GM21717 (cell line): ENCODE results near the gene CCDC167.
A peak's percentile ranks its signal among the peaks of the same experiment; 100 is the strongest.

Experiments used
- ATAC-seq: cut with Tn5 transposase; IDR thresholded peaks from one replicate; pipeline ENCODE4 v1.9.1; 2021; ENCODE audit warnings: mild to moderate bottlenecking, moderate library complexity; ENCODE audit not compliant: unreplicated experiment

CCDC167 gene

GRCh38 chr6:37499433-37500293 is at the start of gene CCDC167:
CCDC167 (minus strand) TSS chr6:37499893; CDS start chr6:37499863, 30 bp downstream.
- peak; percentile 76 for ATAC-seq

- ATAC-seq = no peak
These were observed 49.5 kb upstream of the CCDC167 start for GRCh38 chr6:37549154-37549553.

GRCh38 chr6:37548067-37548674 is 48.5 kb upstream of the CCDC167 start:
- ATAC-seq = no peak

GRCh38 chr6:37547564-37548061 is 47.9 kb upstream of the CCDC167 start:
- no peak for ATAC-seq

GRCh38 chr6:37546141-37546871 is 46.6 kb upstream of the CCDC167 start:
- ATAC-seq = no peak

GRCh38 chr6:37544530-37544929 is 44.8 kb upstream of the CCDC167 start:
- ATAC-seq = no peak

- ATAC-seq = no peak
These were observed 43.7 kb upstream of the CCDC167 start for GRCh38 chr6:37543361-37543760.

GRCh38 chr6:37541346-37541745 is 41.7 kb upstream of the CCDC167 start:
- ATAC-seq = no peak

GRCh38 chr6:37540390-37540789 is 40.7 kb upstream of the CCDC167 start:
- ATAC-seq = no peak

GRCh38 chr6:37540029-37540352 is 40.3 kb upstream of the CCDC167 start:
- no peak for ATAC-seq

GRCh38 chr6:37539171-37540028 is 39.7 kb upstream of the CCDC167 start:
- ATAC-seq = no peak

GRCh38 chr6:37538107-37538506 is 38.4 kb upstream of the CCDC167 start:
- ATAC-seq = no peak

GRCh38 chr6:37537548-37537947 is 37.9 kb upstream of the CCDC167 start:
- no peak for ATAC-seq

- ATAC-seq = no peak
These were observed 36.9 kb upstream of the CCDC167 start for GRCh38 chr6:37536491-37537190.

GRCh38 chr6:37535759-37536490 is 36.2 kb upstream of the CCDC167 start:
- no peak for ATAC-seq

- ATAC-seq = no peak
These were observed 35.7 kb upstream of the CCDC167 start for GRCh38 chr6:37535428-37535758.

GRCh38 chr6:37534893-37535292 is 35.2 kb upstream of the CCDC167 start:
- ATAC-seq = no peak

GRCh38 chr6:37532122-37532521 is 32.4 kb upstream of the CCDC167 start:
- ATAC-seq = no peak

GRCh38 chr6:37531437-37532036 is 31.8 kb upstream of the CCDC167 start:
- no peak for ATAC-seq
